Ishikawa (cell line): ENCODE results near the gene GPT2.

Experiments
- EP300 ChIP-seq: IDR thresholded peaks from 2 replicates; pipeline ENCODE4 v1.6.1; 2012; ENCODE audit warnings: borderline replicate concordance
- RAD21 ChIP-seq: IDR thresholded peaks from 2 replicates; pipeline ENCODE4 v1.6.1; 2012; ENCODE audit warnings: low read depth
- TEAD4 ChIP-seq: IDR thresholded peaks from 2 replicates; pipeline ENCODE4 v1.6.1; 2012
- TF ChIP-seq, protein P1 (sequence below): IDR thresholded peaks from 2 replicates; pipeline ENCODE4 v1.6.1; 2012; ENCODE audit warnings: low read depth, mild to moderate bottlenecking

DNA sequence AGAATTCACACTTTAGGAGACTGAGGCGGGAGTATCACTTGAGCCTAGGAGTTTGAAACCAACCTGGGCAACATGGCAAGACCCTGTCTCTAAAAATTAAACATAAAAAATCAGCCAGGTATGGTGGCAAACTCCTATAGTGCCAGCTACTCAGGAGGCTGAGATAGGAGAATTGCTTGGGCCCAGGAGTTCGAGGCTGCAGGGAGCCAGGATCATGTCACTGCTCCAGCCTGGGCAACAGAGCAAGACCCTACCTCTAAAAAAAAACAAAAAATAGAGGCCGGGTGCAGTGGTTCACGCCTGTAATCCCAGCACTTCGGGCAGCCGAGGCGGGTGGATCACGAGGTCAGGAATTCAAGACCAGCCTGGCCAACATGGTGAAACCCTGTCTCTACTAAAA, 8.9 kb upstream of the GPT2 start:
- TF ChIP-seq TEAD4: no peak
- TF ChIP-seq RAD21: no peak
- no peak for TF ChIP-seq EP300
- TF ChIP-seq, protein P1, sequence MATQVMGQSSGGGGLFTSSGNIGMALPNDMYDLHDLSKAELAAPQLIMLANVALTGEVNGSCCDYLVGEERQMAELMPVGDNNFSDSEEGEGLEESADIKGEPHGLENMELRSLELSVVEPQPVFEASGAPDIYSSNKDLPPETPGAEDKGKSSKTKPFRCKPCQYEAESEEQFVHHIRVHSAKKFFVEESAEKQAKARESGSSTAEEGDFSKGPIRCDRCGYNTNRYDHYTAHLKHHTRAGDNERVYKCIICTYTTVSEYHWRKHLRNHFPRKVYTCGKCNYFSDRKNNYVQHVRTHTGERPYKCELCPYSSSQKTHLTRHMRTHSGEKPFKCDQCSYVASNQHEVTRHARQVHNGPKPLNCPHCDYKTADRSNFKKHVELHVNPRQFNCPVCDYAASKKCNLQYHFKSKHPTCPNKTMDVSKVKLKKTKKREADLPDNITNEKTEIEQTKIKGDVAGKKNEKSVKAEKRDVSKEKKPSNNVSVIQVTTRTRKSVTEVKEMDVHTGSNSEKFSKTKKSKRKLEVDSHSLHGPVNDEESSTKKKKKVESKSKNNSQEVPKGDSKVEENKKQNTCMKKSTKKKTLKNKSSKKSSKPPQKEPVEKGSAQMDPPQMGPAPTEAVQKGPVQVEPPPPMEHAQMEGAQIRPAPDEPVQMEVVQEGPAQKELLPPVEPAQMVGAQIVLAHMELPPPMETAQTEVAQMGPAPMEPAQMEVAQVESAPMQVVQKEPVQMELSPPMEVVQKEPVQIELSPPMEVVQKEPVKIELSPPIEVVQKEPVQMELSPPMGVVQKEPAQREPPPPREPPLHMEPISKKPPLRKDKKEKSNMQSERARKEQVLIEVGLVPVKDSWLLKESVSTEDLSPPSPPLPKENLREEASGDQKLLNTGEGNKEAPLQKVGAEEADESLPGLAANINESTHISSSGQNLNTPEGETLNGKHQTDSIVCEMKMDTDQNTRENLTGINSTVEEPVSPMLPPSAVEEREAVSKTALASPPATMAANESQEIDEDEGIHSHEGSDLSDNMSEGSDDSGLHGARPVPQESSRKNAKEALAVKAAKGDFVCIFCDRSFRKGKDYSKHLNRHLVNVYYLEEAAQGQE: no peak
